IMR-90 (cell line): ENCODE results near the gene MTNR1B. TPM values are rescaled to one million over a fixed set of nuclear protein-coding genes. Genes with fewer than 3 reads are reported as not detected.

Experiments used
- ATAC-seq: fragments of 200-7000 bp; cut with Tn5 transposase; 2 replicates; pipeline ENCODE4 v1.9.1; 2020; ENCODE audit warnings: low read depth, mild to moderate bottlenecking, moderate library complexity
- BruUV-seq: library from RNA; stranded (reverse); fragments of 400-500 nt; replicated peaks from 2 replicates; lab custom pipeline; 2021; lab: Mats Ljungman, UMichigan
- CTCF ChIA-PET: fragments of 300-600 bp; formaldehyde crosslinking; extraction: SDS; loops from one replicate; lab custom pipeline; 2021; ENCODE audit warnings: antibody characterized with exemption; lab: Yijun Ruan, JAX
- POLR2A ChIA-PET: fragments of 300-600 bp; sonication (Branson Sonifier 250); formaldehyde crosslinking; loops from one replicate; lab custom pipeline; 2022; ENCODE audit warnings: antibody characterized with exemption; ENCODE audit not compliant: unreplicated experiment; lab: Charles Lee
- DNase-seq: peaks from one replicate; pipeline ENCODE4 v3.0.0; 2013
- H2AFZ ChIP-seq: replicated peaks from 2 replicates; pipeline ENCODE3; 2013; ENCODE audit warnings: low read length, mild to moderate bottlenecking; ENCODE audit not compliant: poor library complexity
- H2AK5ac ChIP-seq: 2 replicates; pipeline ENCODE4 v1.6.1; 2013; ENCODE audit warnings: low read depth, low read length, inconsistent platforms
- H2AK9ac ChIP-seq: replicated peaks from 2 replicates; pipeline ENCODE3; 2013; ENCODE audit warnings: mild to moderate bottlenecking, low read depth, low read length, moderate library complexity; ENCODE audit not compliant: poor library complexity
- H2BK120ac ChIP-seq: 2 replicates; pipeline ENCODE4 v1.6.1; 2013; ENCODE audit warnings: low read depth, low read length, inconsistent platforms
- H2BK15ac ChIP-seq: 3 replicates; pipeline ENCODE4 v1.6.1; 2013; ENCODE audit warnings: low read depth, low read length, inconsistent platforms
- H2BK20ac ChIP-seq: 2 replicates; pipeline ENCODE4 v1.6.1; 2013; ENCODE audit warnings: low read depth, mild to moderate bottlenecking, inconsistent platforms, low read length, moderate library complexity
- H2BK5ac ChIP-seq: 2 replicates; pipeline ENCODE4 v1.6.1; 2013; ENCODE audit warnings: mild to moderate bottlenecking, low read depth, low read length, inconsistent platforms; ENCODE audit not compliant: poor library complexity, severe bottlenecking
- H3K14ac ChIP-seq: replicated peaks from 2 replicates; pipeline ENCODE4 v1.6.1; 2013; ENCODE audit warnings: low read depth, low read length, inconsistent platforms
- H3K18ac ChIP-seq: 2 replicates; pipeline ENCODE4 v1.6.1; 2013; ENCODE audit warnings: low read depth, low read length, control low read depth
- H3K23ac ChIP-seq: 2 replicates; pipeline ENCODE4 v1.6.1; 2013; ENCODE audit warnings: low read depth, low read length, inconsistent platforms
- H3K27ac ChIP-seq: 2 replicates; pipeline ENCODE4 v1.5.1; 2013; ENCODE audit warnings: mild to moderate bottlenecking, control low read depth, low read length; ENCODE audit not compliant: insufficient read depth
- H3K27me3 ChIP-seq: 2 replicates; pipeline ENCODE4 v1.6.1; 2013; ENCODE audit warnings: low read length; ENCODE audit not compliant: control insufficient read depth, insufficient read depth
- H3K36me3 ChIP-seq: 2 replicates; pipeline ENCODE4 v1.6.1; 2013; ENCODE audit warnings: low read length, mixed read lengths; ENCODE audit not compliant: control insufficient read depth, insufficient read depth
- H3K4ac ChIP-seq: 2 replicates; pipeline ENCODE4 v1.6.1; 2013; ENCODE audit warnings: low read depth, low read length, inconsistent platforms
- H3K4me1 ChIP-seq: 2 replicates; pipeline ENCODE4 v1.6.1; 2013; ENCODE audit warnings: low read length, mixed read lengths; ENCODE audit not compliant: control insufficient read depth, insufficient read depth
- H3K4me2 ChIP-seq: 2 replicates; pipeline ENCODE4 v1.6.1; 2013; ENCODE audit warnings: low read depth, mild to moderate bottlenecking, control low read depth, low read length, moderate library complexity
- H3K4me3 ChIP-seq: 2 replicates; pipeline ENCODE4 v1.5.1; 2013; ENCODE audit warnings: low read depth, mild to moderate bottlenecking, control low read depth, low read length, moderate library complexity; ENCODE audit not compliant: insufficient read depth
- H3K56ac ChIP-seq: 2 replicates; pipeline ENCODE4 v1.6.1; 2013; ENCODE audit warnings: low read length, inconsistent platforms; ENCODE audit not compliant: insufficient read depth; ENCODE audit errors: extremely low read depth
- H3K79me1 ChIP-seq, 2 experiments: 2 replicates each; pipeline ENCODE4 v1.6.1; 2013; ENCODE audit warnings: low read length in 2 of 2, inconsistent platforms in 1 of 2, low read depth in 1 of 2
- H3K9ac ChIP-seq: 2 replicates; pipeline ENCODE4 v1.6.1; 2013; ENCODE audit warnings: low read depth, low read length, control low read depth
- H3K9me1 ChIP-seq: 2 replicates; pipeline ENCODE4 v1.6.1; 2013; ENCODE audit warnings: low read length, inconsistent platforms; ENCODE audit not compliant: insufficient read depth
- H3K9me3 ChIP-seq: 2 replicates; pipeline ENCODE4 v1.6.1; 2013; ENCODE audit warnings: low read length; ENCODE audit not compliant: control insufficient read depth, insufficient read depth
- H4K20me1 ChIP-seq: 2 replicates; pipeline ENCODE4 v1.6.1; 2013; ENCODE audit warnings: low read length, inconsistent platforms; ENCODE audit not compliant: insufficient read depth
- H4K5ac ChIP-seq: 2 replicates; pipeline ENCODE4 v1.6.1; 2013; ENCODE audit warnings: mild to moderate bottlenecking, low read depth, low read length, control low read depth
- H4K8ac ChIP-seq, 2 experiments: 2 replicates each; pipeline ENCODE4 v1.6.1; 2013; ENCODE audit warnings: low read depth in 2 of 2, low read length in 2 of 2, control low read depth in 1 of 2, inconsistent platforms in 1 of 2
- H4K91ac ChIP-seq: 2 replicates; pipeline ENCODE4 v1.6.1; 2013; ENCODE audit warnings: low read depth, low read length, inconsistent platforms; ENCODE audit not compliant: insufficient read depth
- BHLHE40 ChIP-seq: fragments of 150-350 bp; IDR thresholded peaks from 2 replicates; pipeline ENCODE4 v1.6.1; 2016; ENCODE audit warnings: mild to moderate bottlenecking, low read depth, low read length
- CEBPB ChIP-seq: IDR thresholded peaks from 2 replicates; pipeline ENCODE4 v1.6.1; 2012; ENCODE audit warnings: low read depth, low read length, improper control_type of control experiment
- FOS ChIP-seq: fragments of 150-350 bp; IDR thresholded peaks from 2 replicates; pipeline ENCODE4 v1.6.1; 2016; ENCODE audit warnings: low read depth, low read length
- MAFK ChIP-seq: IDR thresholded peaks from 2 replicates; pipeline ENCODE4 v1.6.1; 2012; ENCODE audit warnings: low read depth, low read length, improper control_type of control experiment
- MXI1 ChIP-seq: IDR thresholded peaks from 2 replicates; pipeline ENCODE4 v1.6.1; 2012; ENCODE audit warnings: low read depth, mild to moderate bottlenecking, low read length, moderate library complexity, borderline replicate concordance
- SMC3 ChIP-seq: fragments of 150-350 bp; IDR thresholded peaks from 2 replicates; pipeline ENCODE4 v1.6.1; 2016; ENCODE audit warnings: low read depth, mild to moderate bottlenecking, antibody characterized with exemption, low read length, moderate library complexity
- dilution Hi-C: fragments of 300-500 bp; cut with HindIII; formaldehyde crosslinking; loops from one replicate; pipeline ENCODE4 v1.14.3; 2018; ENCODE audit warnings: low sequenced_read_pairs; ENCODE audit not compliant: unreplicated experiment
- in situ Hi-C: fragments of 300-500 bp; cut with MboI; formaldehyde crosslinking; loops from 3 replicates; pipeline ENCODE4 v1.14.3; 2019; ENCODE audit warnings: low sequenced_read_pairs, inconsistent platforms, mixed read lengths
- intact Hi-C: fragments of 100-400 bp; cut with micrococcal nuclease; formaldehyde crosslinking; loops from 2 replicates; pipeline ENCODE4 v1.10.0; 2022
- polyA plus RNA-seq, 3 experiments: library from polyadenylated mRNA; depleted of rRNA; stranded (reverse); fragments of >200 nt; gene quantifications; 2 replicates each; pipeline ENCODE4 v1.2.3, GENCODE V29; 2012; ENCODE audit warnings: low replicate concordance in 1 of 3
- total RNA-seq: library from RNA; depleted of rRNA; stranded (reverse); fragments of >200 nt; gene quantifications from 2 replicates; pipeline ENCODE4 v1.2.3, GENCODE V29; 2012
- TF ChIP-seq, protein P1 (sequence below): conservative IDR thresholded peaks from 2 replicates; pipeline ENCODE4 v1.5.1; 2012; ENCODE audit warnings: mild to moderate bottlenecking, low read depth, low read length, improper control_type of control experiment

Gene MTNR1B
- total and polyA plus RNA-seq, 2 of the 4 experiments (the other 2 are of a cell fraction): under 0.01 to 0.07 TPM

DNA sequence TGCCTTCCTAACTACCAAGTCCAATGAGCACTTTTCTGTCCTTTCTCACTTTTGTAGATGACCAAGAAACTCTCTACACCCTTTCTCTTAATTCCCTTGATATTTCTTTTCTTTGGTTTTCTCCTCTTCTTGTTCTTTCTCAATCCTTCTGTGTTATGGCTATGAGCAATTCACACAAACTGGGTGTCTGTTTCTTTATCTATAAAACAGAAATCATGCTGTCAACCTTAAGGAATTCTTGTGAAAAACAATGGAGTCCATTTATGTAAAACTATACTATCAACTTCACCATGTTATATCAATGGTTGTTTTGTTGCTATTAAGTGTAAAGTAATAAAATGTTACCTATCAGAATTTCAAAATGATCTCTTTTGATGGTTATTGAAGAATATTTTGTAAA is 7.2 kb downstream of the MTNR1B start:
- ChIA-PET CTCF (interaction anchor here (1.0 kb wide), 1 partner anchor 78 kb away, joined by 4 read pairs; no protein-coding TSS in a partner anchor), POLR2A (no interaction called here)
- Histone ChIP-seq H2AK9ac (no peak overlapping the region), H4K91ac (no peak overlapping the region), H3K4me2 (no peak overlapping the region), H2BK120ac (no peak overlapping the region), H3K9me3 (no peaks in the 10 kb centered on the region), H3K56ac (no peak overlapping the region), H3K4me1 (peaks cover 5% of the 10 kb centered on the region), H3K27me3 (no peaks in the 10 kb centered on the region), H2BK15ac (no peak overlapping the region), H3K27ac (no peak overlapping the region), H2BK5ac (no peak overlapping the region), H3K9me1 (peaks cover 3% of the 10 kb centered on the region), H4K20me1 (no peaks in the 10 kb centered on the region), H3K23ac (no peak overlapping the region), H3K9ac (no peak overlapping the region), H2AFZ (no peak overlapping the region), H4K8ac (no peak overlapping the region), H3K36me3 (no peaks in the 10 kb centered on the region), H3K79me1 (no peaks in the 10 kb centered on the region), H3K4me3 (no peak overlapping the region), H3K18ac (no peak overlapping the region), H3K4ac (no peak overlapping the region), H3K14ac (no peak overlapping the region), H2AK5ac (no peak overlapping the region), H2BK20ac (0 out of 2 replicates have a peak overlapping the region, but pooled peaks have one; percentile 28), H4K5ac (no peak overlapping the region)
- dilution Hi-C loops (no loop called here), intact Hi-C loops (no loop called here), in situ Hi-C loops (no loop called here)
- no TSS peak for BruUV-seq
- TF ChIP-seq FOS: no peak
- TF ChIP-seq MAFK: no peak
- TF ChIP-seq SMC3: no peak
- TF ChIP-seq, protein P1, sequence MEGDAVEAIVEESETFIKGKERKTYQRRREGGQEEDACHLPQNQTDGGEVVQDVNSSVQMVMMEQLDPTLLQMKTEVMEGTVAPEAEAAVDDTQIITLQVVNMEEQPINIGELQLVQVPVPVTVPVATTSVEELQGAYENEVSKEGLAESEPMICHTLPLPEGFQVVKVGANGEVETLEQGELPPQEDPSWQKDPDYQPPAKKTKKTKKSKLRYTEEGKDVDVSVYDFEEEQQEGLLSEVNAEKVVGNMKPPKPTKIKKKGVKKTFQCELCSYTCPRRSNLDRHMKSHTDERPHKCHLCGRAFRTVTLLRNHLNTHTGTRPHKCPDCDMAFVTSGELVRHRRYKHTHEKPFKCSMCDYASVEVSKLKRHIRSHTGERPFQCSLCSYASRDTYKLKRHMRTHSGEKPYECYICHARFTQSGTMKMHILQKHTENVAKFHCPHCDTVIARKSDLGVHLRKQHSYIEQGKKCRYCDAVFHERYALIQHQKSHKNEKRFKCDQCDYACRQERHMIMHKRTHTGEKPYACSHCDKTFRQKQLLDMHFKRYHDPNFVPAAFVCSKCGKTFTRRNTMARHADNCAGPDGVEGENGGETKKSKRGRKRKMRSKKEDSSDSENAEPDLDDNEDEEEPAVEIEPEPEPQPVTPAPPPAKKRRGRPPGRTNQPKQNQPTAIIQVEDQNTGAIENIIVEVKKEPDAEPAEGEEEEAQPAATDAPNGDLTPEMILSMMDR: no peak
- TF ChIP-seq BHLHE40: no peak
- no peak for TF ChIP-seq MXI1
- TF ChIP-seq CEBPB: no peak
- DNase-seq (no peak), ATAC-seq (no peak)
